Limb (tissue), 2 donors: ENCODE measurements around the gene TRIM67.
"Not testable (repeated sequence)": the region's sequence is repeated elsewhere in the genome, so short reads cannot be mapped to it uniquely, and the experiment has no call there.

Source experiments
- DNase-seq, 2 donors: peaks; one replicate each; pipeline ENCODE4 v3.0.0-alpha.2; 2016; ENCODE audit errors: extremely low spot score in 2 of 2

TRIM67 gene

GRCh38 chr1:231161667-231162296, at the start of gene TRIM67:
TSS of gene TRIM67 (plus strand) at chr1:231162058. CDS start at chr1:231162970, 912 bp downstream.
- DNase-seq = peak in 1 of 2 donors; percentile 72

- DNase-seq = no peak
Observed at GRCh38 chr1:231116738-231117137, 45.1 kb upstream of the TRIM67 start.

DNA sequence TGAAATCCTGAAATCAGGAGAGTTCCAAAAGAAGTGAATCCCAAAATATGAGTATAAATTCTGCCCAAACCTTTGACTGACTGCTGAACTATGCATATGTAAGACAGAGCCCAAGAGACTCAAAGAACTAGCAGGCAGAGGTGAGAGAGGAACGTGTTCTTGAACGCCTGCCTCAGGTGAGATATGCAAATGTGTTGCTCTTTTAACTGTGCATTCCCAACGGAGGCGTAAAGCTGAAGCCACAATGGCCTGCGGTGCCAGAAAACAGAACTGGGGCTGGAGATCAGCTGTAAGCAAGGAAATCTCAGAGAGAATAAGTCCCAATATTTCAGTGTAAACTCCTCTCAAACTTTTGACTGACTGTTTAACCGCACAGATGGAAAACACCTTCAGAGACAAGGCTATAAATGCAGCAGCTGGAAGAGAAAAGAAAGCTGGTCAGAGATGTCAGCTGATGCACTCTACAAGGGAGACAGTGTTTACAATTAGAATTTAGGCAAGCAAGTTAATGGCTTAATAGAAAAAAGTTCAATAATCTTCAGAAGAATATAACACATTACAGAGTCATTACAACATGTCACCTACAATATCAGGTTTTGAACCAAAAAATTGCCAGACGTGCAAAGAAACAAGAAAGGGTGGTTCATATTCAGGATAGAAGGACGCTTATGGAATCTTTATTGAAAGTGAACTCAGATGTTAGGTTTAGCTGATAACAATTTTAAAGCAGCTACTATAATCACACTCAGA, 43.0 kb upstream of the TRIM67 start:
- no peak for DNase-seq

- no peak for DNase-seq
Observed at GRCh38 chr1:231121533-231121932, 40.3 kb upstream of the TRIM67 start.

GRCh38 chr1:231122143-231122542, 39.7 kb upstream of the TRIM67 start:
- no peak for DNase-seq

- no peak for DNase-seq
Observed at GRCh38 chr1:231124746-231125145, 37.1 kb upstream of the TRIM67 start.

DNA sequence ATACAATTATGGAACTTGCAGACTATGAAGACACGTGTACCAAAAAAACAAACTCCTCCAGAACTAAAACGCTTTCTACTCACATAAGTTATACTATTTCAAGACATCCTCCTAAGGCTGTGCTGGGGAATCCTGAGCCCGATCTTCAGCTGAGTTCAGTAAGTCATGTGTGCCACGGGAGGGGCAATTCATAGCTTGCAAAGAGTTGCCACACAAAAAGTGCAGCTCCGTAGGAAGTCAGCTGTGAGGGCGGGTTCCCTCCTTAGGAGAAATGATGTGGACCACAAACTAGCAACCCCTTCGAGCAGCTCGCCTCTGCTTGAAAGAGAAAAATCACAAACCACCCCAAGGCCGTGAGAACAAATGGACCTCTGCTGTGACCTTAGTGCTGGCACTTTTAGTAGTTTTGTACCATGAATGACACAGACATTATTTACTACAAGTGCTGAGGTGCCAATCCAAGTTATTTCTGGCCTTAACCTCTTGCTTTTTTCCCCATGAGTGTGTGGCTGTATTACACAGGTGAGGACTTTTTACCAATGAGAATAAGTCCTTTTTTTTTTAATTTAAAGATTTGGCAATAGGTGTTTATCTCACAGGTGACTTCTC, 35.8 kb upstream of the TRIM67 start:
- no peak for DNase-seq

- not testable (repeated sequence) for DNase-seq
Observed at GRCh38 chr1:231127106-231127505, 34.8 kb upstream of the TRIM67 start.

GRCh38 chr1:231128471-231128870, 33.4 kb upstream of the TRIM67 start:
- not testable (repeated sequence) for DNase-seq

- no peak for DNase-seq
Observed at GRCh38 chr1:231130544-231130943, 31.3 kb upstream of the TRIM67 start.

GRCh38 chr1:231132591-231132990, 29.3 kb upstream of the TRIM67 start:
- DNase-seq = not testable (repeated sequence)

DNA sequence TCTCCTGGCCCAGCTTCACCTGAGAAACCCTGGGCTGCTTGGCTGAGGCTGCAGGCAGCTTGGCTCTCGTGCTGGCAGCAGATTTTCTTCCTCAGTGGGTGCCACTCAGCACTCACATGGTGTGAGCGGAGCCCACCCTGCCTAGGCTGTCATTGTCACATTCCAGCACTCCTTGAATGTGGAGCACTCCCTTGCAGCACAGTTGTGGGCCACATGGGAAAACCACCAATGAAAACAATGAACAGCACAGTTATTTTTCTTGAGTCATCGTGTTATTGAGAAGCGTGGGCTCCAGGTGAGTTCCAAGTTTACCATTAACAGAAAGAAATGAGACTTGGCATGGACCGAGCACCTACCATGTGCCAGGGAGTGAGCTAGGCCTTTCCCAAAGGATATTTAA, 27.2 kb upstream of the TRIM67 start:
- DNase-seq = no peak

GRCh38 chr1:231138236-231138635, 23.6 kb upstream of the TRIM67 start:
- DNase-seq = no peak

GRCh38 chr1:231139125-231139649, 22.7 kb upstream of the TRIM67 start:
- peak in 1 of 2 donors; percentile 48 for DNase-seq

GRCh38 chr1:231139659-231140654, 21.9 kb upstream of the TRIM67 start:
- peak; percentile 59 to 70 for DNase-seq

GRCh38 chr1:231144416-231145193, 17.3 kb upstream of the TRIM67 start:
- DNase-seq = no peak

DNA sequence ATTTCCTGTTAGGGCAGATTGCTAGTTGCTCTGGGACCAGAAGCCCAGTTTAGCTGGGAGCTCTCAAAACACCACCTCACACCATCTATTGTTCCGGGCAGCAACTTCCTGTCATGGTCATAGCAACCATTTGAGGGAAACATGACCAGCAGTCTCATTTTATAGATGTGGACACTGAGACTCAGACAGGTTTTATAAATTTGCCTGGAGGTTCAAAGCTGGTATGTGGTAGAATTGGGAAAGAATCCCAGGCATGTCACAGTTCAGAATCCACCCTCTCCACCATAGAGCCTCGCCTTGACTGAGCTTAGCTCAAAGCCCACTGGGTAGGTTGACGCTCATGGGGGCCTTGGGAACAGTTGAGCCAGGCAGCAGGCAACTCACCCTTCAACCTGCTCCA, 14.0 kb upstream of the TRIM67 start:
- DNase-seq = no peak

GRCh38 chr1:231151811-231152210, 10.0 kb upstream of the TRIM67 start:
- DNase-seq = no peak

GRCh38 chr1:231153726-231154125, 8.1 kb upstream of the TRIM67 start:
- no peak for DNase-seq

GRCh38 chr1:231155808-231156207, 6.0 kb upstream of the TRIM67 start:
- DNase-seq = no peak
